GM12878 (cell line): ENCODE data around the gene SBF2. TPM values are rescaled to one million over a fixed set of nuclear protein-coding genes. Genes with fewer than 3 reads are reported as not detected.

Experiments
- ATAC-seq: fragments of 200-7000 bp; cut with Tn5 transposase; 3 replicates; pipeline ENCODE4 v1.9.1; 2020; ENCODE audit warnings: mild to moderate bottlenecking, moderate library complexity
- BruUV-seq: library from RNA; stranded (reverse); fragments of 400-500 nt; replicated peaks from 2 replicates; lab custom pipeline; 2021; lab: Mats Ljungman, UMichigan
- CTCF ChIA-PET: fragments of 300-600 bp; sonication (Branson Sonifier 250); formaldehyde crosslinking; extraction: SDS; loops from one replicate; lab custom pipeline; 2021; ENCODE audit warnings: inconsistent platforms; lab: Yijun Ruan, JAX
- POLR2A ChIA-PET: fragments of 350-600 bp; formaldehyde crosslinking; extraction: SDS; loops from one replicate; lab custom pipeline; 2021; ENCODE audit warnings: inconsistent platforms; lab: Charles Lee
- RAD21 ChIA-PET: fragments of 300-600 bp; sonication (Branson Sonifier 250); formaldehyde crosslinking; loops from one replicate; lab custom pipeline; 2023; ENCODE audit warnings: antibody characterized with exemption; ENCODE audit not compliant: unreplicated experiment; lab: Charles Lee
- SMC1A ChIA-PET: fragments of 300-600 bp; sonication (Branson Sonifier 250); formaldehyde crosslinking; loops from one replicate; lab custom pipeline; 2023; ENCODE audit not compliant: unreplicated experiment, uncharacterized antibody; lab: Charles Lee
- DNase-seq: peaks from one replicate; pipeline ENCODE4 v3.0.0-alpha.2; 2011; ENCODE audit warnings: low read depth, low spot score
- FAIRE-seq: peaks from 3 replicates; lab custom pipeline; 2011; peaks lifted over from hg19 to GRCh38; lab: Jason Lieb, UNC
- H2AFZ ChIP-seq: 2 replicates; pipeline ENCODE4 v1.6.0; 2011; ENCODE audit warnings: low read depth, low read length, control low read depth; ENCODE audit not compliant: control insufficient read depth
- H3K27ac ChIP-seq: 2 replicates; pipeline ENCODE4 v1.5.1; 2011; ENCODE audit warnings: control low read depth; ENCODE audit not compliant: control insufficient read depth, insufficient read depth
- H3K27me3 ChIP-seq, 2 experiments: replicated peaks in 1 of 2; 2 replicates each; pipeline versions ENCODE4 v1.6.0 to v1.6.1; 2011; ENCODE audit warnings: low read length in 1 of 2; ENCODE audit not compliant: control insufficient read depth in 2 of 2, insufficient read depth in 2 of 2
- H3K36me3 ChIP-seq, 2 experiments: 2 replicates each; pipeline ENCODE4 v1.5.1; 2011; ENCODE audit warnings: low read length in 1 of 2; ENCODE audit not compliant: control insufficient read depth in 2 of 2, insufficient read depth in 2 of 2
- H3K4me1 ChIP-seq: 2 replicates; pipeline ENCODE4 v1.6.1; 2011; ENCODE audit warnings: mild to moderate bottlenecking, low read length, moderate library complexity, mixed read lengths; ENCODE audit not compliant: control insufficient read depth, insufficient read depth
- H3K4me2 ChIP-seq: 2 replicates; pipeline ENCODE4 v1.6.0; 2011; ENCODE audit warnings: control low read depth; ENCODE audit not compliant: control insufficient read depth, insufficient read depth
- H3K4me3 ChIP-seq: fragments of 200-600 bp; sonication (generic); 2 replicates; pipeline ENCODE4 v1.5.1; 2016
- H3K79me2 ChIP-seq: 2 replicates; pipeline ENCODE4 v1.6.0; 2011; ENCODE audit warnings: low read length; ENCODE audit not compliant: control insufficient read depth, insufficient read depth
- H3K9ac ChIP-seq: 2 replicates; pipeline ENCODE4 v1.8.0; 2011; ENCODE audit warnings: low read length, control low read depth, mixed read lengths; ENCODE audit not compliant: control insufficient read depth, insufficient read depth
- H3K9me3 ChIP-seq: replicated peaks from 3 replicates; pipeline ENCODE4 v1.5.1; 2011; ENCODE audit warnings: mild to moderate bottlenecking, low read length; ENCODE audit not compliant: control insufficient read depth, insufficient read depth
- H4K20me1 ChIP-seq: 2 replicates; pipeline ENCODE4 v1.6.0; 2011; ENCODE audit not compliant: control insufficient read depth, insufficient read depth
- BCL11A ChIP-seq: IDR thresholded peaks from 2 replicates; pipeline ENCODE4 v1.6.1; 2011; ENCODE audit warnings: low read depth, low read length
- CBFB ChIP-seq: IDR thresholded peaks from 2 replicates; pipeline ENCODE4 v1.6.1; 2016; ENCODE audit warnings: antibody characterized with exemption, low read depth
- CREB1 ChIP-seq: IDR thresholded peaks from 2 replicates; pipeline ENCODE4 v1.6.1; 2012; ENCODE audit warnings: low read depth, mild to moderate bottlenecking, inconsistent platforms
- HCFC1 ChIP-seq: fragments of 150-350 bp; IDR thresholded peaks from 2 replicates; pipeline ENCODE4 v1.6.1; 2014; ENCODE audit warnings: low read length
- JUNB ChIP-seq: IDR thresholded peaks from 2 replicates; pipeline ENCODE4 v1.6.1; 2016; ENCODE audit warnings: antibody characterized with exemption, mild to moderate bottlenecking
- MEF2A ChIP-seq: IDR thresholded peaks from 2 replicates; pipeline ENCODE4 v1.6.1; 2011; ENCODE audit warnings: low read depth, mild to moderate bottlenecking, low read length, moderate library complexity; ENCODE audit not compliant: insufficient read depth
- NR2F1 ChIP-seq: fragments of 450-650 bp; conservative IDR thresholded peaks from 2 replicates; pipeline ENCODE4 v1.6.1; 2017; ENCODE audit warnings: mild to moderate bottlenecking
- POU2F2 ChIP-seq: IDR thresholded peaks from 3 replicates; pipeline ENCODE4 v1.6.1; 2011; ENCODE audit warnings: low read depth, mild to moderate bottlenecking, low read length, borderline replicate concordance
- RAD51 ChIP-seq: fragments of 450-650 bp; IDR thresholded peaks from 2 replicates; pipeline ENCODE4 v1.6.1; 2016; ENCODE audit warnings: moderate library complexity, mild to moderate bottlenecking, inconsistent platforms
- RUNX3 ChIP-seq: IDR thresholded peaks from 2 replicates; pipeline ENCODE4 v1.6.1; 2012; ENCODE audit warnings: low read length, inconsistent platforms
- SMAD1 ChIP-seq: fragments of 450-650 bp; IDR thresholded peaks from 2 replicates; pipeline ENCODE4 v1.6.1; 2018; ENCODE audit warnings: mild to moderate bottlenecking, low read depth; ENCODE audit not compliant: partially characterized antibody
- SMC3 ChIP-seq: IDR thresholded peaks from 2 replicates; pipeline ENCODE4 v1.6.1; 2011; ENCODE audit warnings: low read length, improper control_type of control experiment, borderline replicate concordance
- STAT3 ChIP-seq: IDR thresholded peaks from 2 replicates; pipeline ENCODE4 v1.6.1; 2011; ENCODE audit warnings: low read depth, low read length, improper control_type of control experiment
- TARDBP ChIP-seq: IDR thresholded peaks from 2 replicates; pipeline ENCODE4 v1.6.1; 2016; ENCODE audit warnings: borderline replicate concordance
- WRNIP1 ChIP-seq: IDR thresholded peaks from 2 replicates; pipeline ENCODE4 v1.6.1; 2011; ENCODE audit warnings: low read depth, low read length, improper control_type of control experiment, borderline replicate concordance
- ZNF217 ChIP-seq: fragments of 450-650 bp; IDR thresholded peaks from 2 replicates; pipeline ENCODE4 v1.6.1; 2017; ENCODE audit warnings: antibody characterized with exemption, mild to moderate bottlenecking
- ZZZ3 ChIP-seq: IDR thresholded peaks from 2 replicates; pipeline ENCODE4 v1.6.1; 2011; ENCODE audit warnings: low read depth; ENCODE audit not compliant: control insufficient read depth, insufficient read length
- WGBS: methylation state at CpG from one replicate; pipeline ENCODE4 v1.1.6; 2016; ENCODE audit warnings: low lambda C conversion rate; ENCODE audit not compliant: insufficient replicate concordance, insufficient coverage; ENCODE audit errors: missing lambda C conversion rate; 5-methylcytosine and 5-hydroxymethylcytosine counted together
- in situ Hi-C: fragments of 300-500 bp; cut with MboI; formaldehyde crosslinking; loops from 9 replicates; pipeline ENCODE4 v1.14.3; 2018; ENCODE audit warnings: mixed read lengths
- intact Hi-C: fragments of 100-400 bp; cut with micrococcal nuclease; formaldehyde crosslinking; loops from one replicate; pipeline ENCODE4 v1.14.2; 2022; ENCODE audit not compliant: unreplicated experiment
- polyA plus RNA-seq, 11 experiments: library from polyadenylated mRNA; depleted of rRNA in 4 of 11; unstranded in 6 of 11; stranded (reverse) in 5 of 11; fragments of >200 nt; fragmentation: Nextera tagmentation in 4 of 11; fragmentation: Illumina TruSeq in 1 of 11; extraction: Ambion mirVana in 4 of 11; extraction: Trizol in 1 of 11; gene quantifications; 1 replicate in 1 of 11; 2 replicates in 10 of 11; pipeline versions ENCODE4 v1.2.1 to v1.2.3, GENCODE V29; 2011 to 2016; ENCODE audit warnings: inconsistent platforms in 2 of 11, missing spikeins in 2 of 11, low read depth in 1 of 11
- total RNA-seq, 4 experiments: library from RNA; depleted of rRNA in 3 of 4; stranded (reverse); fragments of >200 nt in 3 of 4; fragmentation: Illumina TruSeq in 1 of 4; extraction: Trizol in 1 of 4; gene quantifications; 2 replicates each; pipeline versions ENCODE4 v1.2.1 to v1.2.3, GENCODE V29; 2013 to 2021
- TF ChIP-seq, protein P1 (sequence below): IDR thresholded peaks from 2 replicates; pipeline ENCODE4 v1.6.1; 2012; ENCODE audit warnings: low read length, inconsistent platforms
- TF ChIP-seq, protein P2 (sequence below): fragments of 450-650 bp; IDR thresholded peaks from 2 replicates; pipeline ENCODE4 v1.6.1; 2016; ENCODE audit warnings: mild to moderate bottlenecking, moderate library complexity, borderline replicate concordance

SBF2 gene
- total and polyA plus RNA-seq, 10 of the 15 experiments (the other 5 are each of a cell fraction or from before 2014, with no cell fraction given) = 0.24 to 2.3 (median 1.1) TPM

DNA sequence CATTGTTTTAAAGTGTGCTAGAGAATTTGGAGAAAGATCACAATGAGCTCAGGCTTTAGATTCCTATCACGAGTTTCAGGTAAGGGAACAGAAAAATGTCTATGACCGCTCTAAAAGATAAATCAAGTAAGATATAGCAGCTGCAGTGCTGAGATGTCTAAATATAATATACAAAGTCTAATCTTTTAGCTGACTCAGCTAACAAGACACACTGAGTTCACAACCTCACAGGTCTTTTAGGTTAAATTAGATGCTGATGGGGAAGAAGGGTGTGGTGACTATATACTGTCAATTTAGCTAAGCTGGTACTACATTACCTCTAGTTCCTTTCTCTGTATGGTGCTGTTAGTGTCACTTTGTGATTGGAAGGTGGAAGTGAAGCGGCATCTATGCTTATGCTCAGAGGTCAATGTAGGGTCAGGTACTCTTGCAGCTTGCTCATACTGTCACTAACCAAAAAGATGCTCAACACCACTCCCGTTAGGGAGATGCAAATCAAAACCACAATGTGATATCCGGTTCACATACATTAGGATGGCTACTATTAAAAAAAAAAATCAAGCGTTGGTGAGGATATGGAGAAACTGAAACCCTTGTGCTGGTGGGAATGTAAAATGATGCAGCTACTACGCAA, 346.7 kb downstream of the SBF2 start:
- Histone ChIP-seq H3K4me3 (no peak overlapping the region), H3K36me3 (no peaks in the 10 kb centered on the region), H3K9me3 (no peaks in the 10 kb centered on the region; the same call in 2 of the 3 replicates), H3K27me3 (no peaks in the 10 kb centered on the region), H4K20me1 (no peaks in the 10 kb centered on the region), H3K9ac (no peak overlapping the region), H3K27ac (no peak overlapping the region), H2AFZ (no peak overlapping the region), H3K4me1 (no peaks in the 10 kb centered on the region; the same call in 1 of the 2 replicates), H3K79me2 (no peaks in the 10 kb centered on the region), H3K4me2 (no peak overlapping the region)
- ChIA-PET SMC1A (interaction anchor here (0.9 kb wide), 1 partner anchor 35 kb away, joined by 3 read pairs; no protein-coding TSS in a partner anchor), CTCF (no interaction called here), RAD21 (no interaction called here), POLR2A (no interaction called here)
- ATAC-seq (peak; percentile 24; the same call in 2 of the 3 replicates), FAIRE-seq (no peak), DNase-seq (no peak)
- in situ Hi-C loops = no loop called here
- 23% methylated on average over 7 of the region's 7 CpGs for WGBS
- BruUV-seq = no TSS peak
- intact Hi-C loops = no loop called here
- TF ChIP-seq NR2F1 (0 out of 2 replicates have a peak, but pooled peaks have one; percentile 17), TARDBP (no peak), HCFC1 (no peak), BCL11A (0 out of 2 replicates have a peak, but pooled peaks have one; percentile 12), SMC3 (no peak), RUNX3 (peak; percentile 81), WRNIP1 (no peak), POU2F2 (peak; percentile 41; the same call in 1 of the 3 replicates), SMAD1 (no peak), CREB1 (no peak), ZNF217 (no peak), ZZZ3 (no peak), CBFB (peak; percentile 26; the same call in 1 of the 2 replicates), MEF2A (peak; percentile 15; the same call in 1 of the 2 replicates), RAD51 (no peak), STAT3 (no peak), JUNB (peak; percentile 6; the same call in 1 of the 2 replicates)
- TF ChIP-seq, protein P1, sequence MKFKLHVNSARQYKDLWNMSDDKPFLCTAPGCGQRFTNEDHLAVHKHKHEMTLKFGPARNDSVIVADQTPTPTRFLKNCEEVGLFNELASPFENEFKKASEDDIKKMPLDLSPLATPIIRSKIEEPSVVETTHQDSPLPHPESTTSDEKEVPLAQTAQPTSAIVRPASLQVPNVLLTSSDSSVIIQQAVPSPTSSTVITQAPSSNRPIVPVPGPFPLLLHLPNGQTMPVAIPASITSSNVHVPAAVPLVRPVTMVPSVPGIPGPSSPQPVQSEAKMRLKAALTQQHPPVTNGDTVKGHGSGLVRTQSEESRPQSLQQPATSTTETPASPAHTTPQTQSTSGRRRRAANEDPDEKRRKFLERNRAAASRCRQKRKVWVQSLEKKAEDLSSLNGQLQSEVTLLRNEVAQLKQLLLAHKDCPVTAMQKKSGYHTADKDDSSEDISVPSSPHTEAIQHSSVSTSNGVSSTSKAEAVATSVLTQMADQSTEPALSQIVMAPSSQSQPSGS = peak; percentile 33; the same call in 1 of the 2 replicates
- TF ChIP-seq, protein P2, sequence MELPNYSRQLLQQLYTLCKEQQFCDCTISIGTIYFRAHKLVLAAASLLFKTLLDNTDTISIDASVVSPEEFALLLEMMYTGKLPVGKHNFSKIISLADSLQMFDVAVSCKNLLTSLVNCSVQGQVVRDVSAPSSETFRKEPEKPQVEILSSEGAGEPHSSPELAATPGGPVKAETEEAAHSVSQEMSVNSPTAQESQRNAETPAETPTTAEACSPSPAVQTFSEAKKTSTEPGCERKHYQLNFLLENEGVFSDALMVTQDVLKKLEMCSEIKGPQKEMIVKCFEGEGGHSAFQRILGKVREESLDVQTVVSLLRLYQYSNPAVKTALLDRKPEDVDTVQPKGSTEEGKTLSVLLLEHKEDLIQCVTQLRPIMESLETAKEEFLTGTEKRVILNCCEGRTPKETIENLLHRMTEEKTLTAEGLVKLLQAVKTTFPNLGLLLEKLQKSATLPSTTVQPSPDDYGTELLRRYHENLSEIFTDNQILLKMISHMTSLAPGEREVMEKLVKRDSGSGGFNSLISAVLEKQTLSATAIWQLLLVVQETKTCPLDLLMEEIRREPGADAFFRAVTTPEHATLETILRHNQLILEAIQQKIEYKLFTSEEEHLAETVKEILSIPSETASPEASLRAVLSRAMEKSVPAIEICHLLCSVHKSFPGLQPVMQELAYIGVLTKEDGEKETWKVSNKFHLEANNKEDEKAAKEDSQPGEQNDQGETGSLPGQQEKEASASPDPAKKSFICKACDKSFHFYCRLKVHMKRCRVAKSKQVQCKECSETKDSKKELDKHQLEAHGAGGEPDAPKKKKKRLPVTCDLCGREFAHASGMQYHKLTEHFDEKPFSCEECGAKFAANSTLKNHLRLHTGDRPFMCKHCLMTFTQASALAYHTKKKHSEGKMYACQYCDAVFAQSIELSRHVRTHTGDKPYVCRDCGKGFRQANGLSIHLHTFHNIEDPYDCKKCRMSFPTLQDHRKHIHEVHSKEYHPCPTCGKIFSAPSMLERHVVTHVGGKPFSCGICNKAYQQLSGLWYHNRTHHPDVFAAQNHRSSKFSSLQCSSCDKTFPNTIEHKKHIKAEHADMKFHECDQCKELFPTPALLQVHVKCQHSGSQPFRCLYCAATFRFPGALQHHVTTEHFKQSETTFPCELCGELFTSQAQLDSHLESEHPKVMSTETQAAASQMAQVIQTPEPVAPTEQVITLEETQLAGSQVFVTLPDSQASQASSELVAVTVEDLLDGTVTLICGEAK = no peak
